ENCODE measurements around the gene HOXA6.

DNA sequence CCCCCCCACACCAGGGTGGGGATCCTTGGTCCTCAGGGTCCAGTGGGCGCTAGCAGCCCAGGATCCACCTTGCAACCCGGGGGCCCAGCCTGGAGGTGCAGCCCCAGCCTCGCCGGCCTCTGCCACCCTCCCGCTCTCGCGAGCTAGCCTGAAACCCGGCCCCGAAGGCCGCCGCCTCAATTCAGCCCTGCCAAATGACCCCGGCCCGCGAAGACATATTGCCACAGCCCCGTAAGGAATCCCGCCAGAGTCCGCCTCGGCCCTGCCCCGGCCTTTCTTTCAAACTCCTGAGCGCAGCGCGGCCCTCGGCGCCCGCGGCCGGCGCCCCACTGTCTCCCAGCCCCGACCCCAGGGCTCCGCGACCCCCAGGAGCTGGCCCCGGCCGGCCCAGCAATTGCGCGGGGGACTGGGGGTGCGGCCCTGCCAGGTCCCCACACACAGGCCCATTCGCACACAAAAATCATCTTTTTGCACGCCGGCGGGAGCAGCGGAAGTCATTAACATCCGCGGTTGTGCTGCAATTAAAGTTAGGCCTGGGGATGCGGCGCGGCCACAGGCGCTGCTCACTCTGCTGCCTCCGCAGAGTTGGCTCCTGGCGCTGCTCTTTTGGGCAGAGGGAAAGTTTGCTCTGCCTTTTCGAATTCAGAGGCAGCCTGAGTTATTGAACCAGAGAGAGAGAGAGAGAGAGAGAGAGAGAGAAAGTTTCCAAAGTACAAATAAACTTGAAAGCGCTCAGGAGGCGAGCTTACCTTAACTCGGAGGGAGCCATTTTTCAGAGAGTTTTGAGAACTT, 8.0 kb downstream of the HOXA6 start:
- no peak for TF ChIP-seq CTCF (IDR thresholded peaks at IDR 0.05)
- no peak for TF ChIP-seq POLR2A (IDR thresholded peaks at IDR 0.05)
- no peak for TF ChIP-seq EP300 (IDR thresholded peaks at IDR 0.05)
